Gastroesophageal sphincter (tissue), 4 donors: ENCODE measurements around the gene AP3S2. TPM values are rescaled to one million over a fixed set of nuclear protein-coding genes. Genes with fewer than 3 reads are reported as not detected.

ENCODE experiments used
- ATAC-seq: fragments of 150-250 bp; one replicate; pipeline ENCODE4 v1.9.1; 2016; ENCODE audit warnings: mild to moderate bottlenecking, moderate library complexity
- H3K27ac ChIP-seq, 4 donors: fragments of 200-600 bp; sonication (generic) in 3 of 4; 1 replicate in 3 of 4; 2 replicates in 1 of 4; pipeline ENCODE4 v1.5.1; 2016 to 2019
- H3K27me3 ChIP-seq: fragments of 200-600 bp; sonication (generic); one replicate; pipeline ENCODE4 v1.5.1; 2019
- H3K36me3 ChIP-seq, 2 donors: fragments of 200-600 bp; sonication (generic); one replicate each; pipeline ENCODE4 v1.5.1; 2019; ENCODE audit warnings: control low read depth in 1 of 2
- H3K4me1 ChIP-seq, 3 donors: fragments of 200-600 bp; sonication (generic); 1 replicate in 2 of 3; 2 replicates in 1 of 3; pipeline ENCODE4 v1.5.1; 2016 to 2019; ENCODE audit warnings: control low read depth in 2 of 3
- H3K4me3 ChIP-seq, 2 donors: fragments of 200-600 bp; sonication (generic); one replicate each; pipeline ENCODE4 v1.5.1; 2019; ENCODE audit warnings: mild to moderate bottlenecking in 1 of 2, moderate library complexity in 1 of 2
- H3K9me3 ChIP-seq, 3 donors: fragments of 200-600 bp; sonication (generic); one replicate each; pipeline ENCODE4 v1.5.1; 2017 to 2019; ENCODE audit warnings: control low read depth in 2 of 3
- EP300 ChIP-seq: sonication (generic); formaldehyde crosslinking; IDR thresholded peaks from one replicate; pipeline ENCODE4 v1.6.1; 2017; ENCODE audit warnings: antibody characterized with exemption, mild to moderate bottlenecking
- POLR2A ChIP-seq, 2 donors: fragments of 450-650 bp; IDR thresholded peaks; one replicate each; pipeline ENCODE4 v1.6.1; 2017; ENCODE audit warnings: antibody characterized with exemption in 2 of 2, mild to moderate bottlenecking in 2 of 2, moderate library complexity in 1 of 2
- POLR2AphosphoS5 ChIP-seq: sonication (generic); formaldehyde crosslinking; IDR thresholded peaks from one replicate; pipeline ENCODE4 v1.6.1; 2017; ENCODE audit warnings: antibody characterized with exemption
- whole genome bisulfite sequencing, 2 donors: methylation state at CpG; one replicate each; pipeline ENCODE4 v1.1.5; 2018; ENCODE audit warnings: low coverage in 1 of 2; 5-methylcytosine and 5-hydroxymethylcytosine counted together
- total RNA-seq, 4 donors: library from RNA; depleted of rRNA; stranded (reverse); fragments of >200 nt; gene quantifications; one replicate each; pipeline ENCODE4 v1.1.0, GENCODE V29; 2016
- TF ChIP-seq, protein P1 (sequence below), 4 experiments: fragments of 200-600 bp in 2 of 4; fragments of 450-650 bp in 2 of 4; sonication (generic) in 1 of 4; IDR thresholded peaks; one replicate each; pipeline ENCODE4 v1.5.1; 2017 to 2019; ENCODE audit warnings: antibody characterized with exemption in 4 of 4, mild to moderate bottlenecking in 2 of 4, moderate library complexity in 2 of 4

Gene AP3S2
- total RNA-seq, 4 donors from 2014 or later: 38.9 to 60.2 (median 46.2) TPM

DNA sequence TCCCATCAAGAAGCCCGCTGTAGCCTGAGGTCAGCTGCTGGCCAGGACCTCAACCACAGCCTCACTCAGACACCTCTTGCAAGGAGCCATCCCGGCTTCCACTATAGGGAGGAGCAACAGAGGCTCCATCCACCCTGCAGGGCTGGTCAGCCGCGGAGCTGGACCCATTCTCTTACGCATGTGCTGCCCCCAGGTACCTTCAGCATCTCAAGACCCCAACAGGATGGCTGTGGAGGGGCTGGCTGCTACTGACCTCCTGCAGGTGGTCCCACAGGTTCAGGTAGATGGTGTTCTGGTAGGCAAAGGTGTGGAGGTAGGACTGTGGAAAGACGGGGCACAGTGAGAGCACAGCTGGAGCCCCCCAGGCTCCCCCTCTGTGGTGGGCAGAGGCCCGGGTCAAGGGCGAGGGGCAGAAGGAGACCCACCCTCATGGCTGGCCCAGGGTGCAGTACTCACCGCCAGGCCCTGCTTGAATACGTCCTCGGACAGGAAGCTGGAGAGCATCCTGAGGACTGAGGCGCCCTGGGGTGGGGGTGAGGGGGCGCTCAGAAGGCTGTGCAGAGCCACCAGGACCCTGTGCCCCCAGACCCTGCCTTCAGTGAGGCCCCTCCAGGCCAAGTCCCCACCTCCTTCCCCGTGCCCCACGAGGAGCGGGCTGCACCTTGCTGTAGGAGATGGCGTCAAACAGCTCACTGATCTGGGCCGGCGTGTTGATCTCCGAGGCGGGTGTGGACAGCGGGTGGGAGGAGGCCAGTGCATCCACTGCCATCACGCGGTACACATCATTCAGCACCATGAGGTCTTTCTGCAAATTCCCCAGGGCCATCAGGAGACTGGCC lies 90.6 kb downstream of the AP3S2 start:
- Histone ChIP-seq H3K27me3 (peaks cover 25% of the 10 kb centered on the region), H3K4me3 (no peak overlapping the region), H3K27ac (no peak overlapping the region), H3K9me3 (no peaks in the 10 kb centered on the region), H3K36me3 (no peaks in the 10 kb centered on the region), H3K4me1 (no peaks in the 10 kb centered on the region)
- ATAC-seq: no peak
- WGBS, 2 donors: 91% methylated on average over 7 of the region's 24 CpGs; no CpG with 5 or more reads in 1 of the 2 donors
- TF ChIP-seq, protein P1, sequence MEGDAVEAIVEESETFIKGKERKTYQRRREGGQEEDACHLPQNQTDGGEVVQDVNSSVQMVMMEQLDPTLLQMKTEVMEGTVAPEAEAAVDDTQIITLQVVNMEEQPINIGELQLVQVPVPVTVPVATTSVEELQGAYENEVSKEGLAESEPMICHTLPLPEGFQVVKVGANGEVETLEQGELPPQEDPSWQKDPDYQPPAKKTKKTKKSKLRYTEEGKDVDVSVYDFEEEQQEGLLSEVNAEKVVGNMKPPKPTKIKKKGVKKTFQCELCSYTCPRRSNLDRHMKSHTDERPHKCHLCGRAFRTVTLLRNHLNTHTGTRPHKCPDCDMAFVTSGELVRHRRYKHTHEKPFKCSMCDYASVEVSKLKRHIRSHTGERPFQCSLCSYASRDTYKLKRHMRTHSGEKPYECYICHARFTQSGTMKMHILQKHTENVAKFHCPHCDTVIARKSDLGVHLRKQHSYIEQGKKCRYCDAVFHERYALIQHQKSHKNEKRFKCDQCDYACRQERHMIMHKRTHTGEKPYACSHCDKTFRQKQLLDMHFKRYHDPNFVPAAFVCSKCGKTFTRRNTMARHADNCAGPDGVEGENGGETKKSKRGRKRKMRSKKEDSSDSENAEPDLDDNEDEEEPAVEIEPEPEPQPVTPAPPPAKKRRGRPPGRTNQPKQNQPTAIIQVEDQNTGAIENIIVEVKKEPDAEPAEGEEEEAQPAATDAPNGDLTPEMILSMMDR (IDR thresholded peaks at IDR 0.05): no peak
- TF ChIP-seq POLR2A (IDR thresholded peaks at IDR 0.05) (no peak), EP300 (no peak), POLR2AphosphoS5 (no peak)

DNA sequence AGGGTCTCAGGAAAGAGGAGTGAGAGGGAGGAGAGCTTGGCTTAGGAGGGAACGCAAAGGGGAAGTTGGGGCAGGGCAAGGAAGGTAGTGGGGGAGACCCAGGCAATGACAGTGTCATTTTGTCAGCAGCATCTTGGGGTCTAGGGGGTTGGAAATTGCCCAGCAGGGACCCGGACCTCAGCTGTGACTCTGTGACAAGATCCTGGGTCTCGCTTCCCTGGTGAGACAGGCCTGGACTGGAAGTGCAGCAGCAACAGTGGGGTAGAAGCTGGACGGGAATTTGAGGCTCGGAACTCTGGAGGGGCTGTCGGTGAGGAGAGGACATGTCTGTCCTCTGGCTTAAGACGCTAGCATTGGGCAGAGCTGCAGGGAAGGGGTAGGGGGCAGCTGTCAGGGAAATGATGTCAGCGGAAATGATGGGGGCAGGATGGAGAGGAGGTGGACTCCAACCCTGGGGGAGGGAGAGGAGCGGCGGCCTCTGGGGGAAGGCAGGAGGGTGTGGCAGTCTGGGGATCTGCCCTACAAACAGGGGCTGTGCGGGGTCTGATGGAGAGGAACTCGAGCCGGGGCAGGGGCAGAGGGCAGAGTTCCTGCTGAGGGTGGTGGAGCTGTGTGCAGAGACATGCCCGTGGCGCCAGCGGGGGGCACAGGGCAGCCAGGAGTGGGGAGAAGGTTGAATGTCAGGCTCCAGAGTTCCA lies 91.4 kb downstream of the AP3S2 start:
- Histone ChIP-seq H3K36me3 (no peaks in the 10 kb centered on the region), H3K27ac (no peak overlapping the region), H3K27me3 (peaks cover 25% of the 10 kb centered on the region), H3K4me3 (no peak overlapping the region), H3K9me3 (no peaks in the 10 kb centered on the region), H3K4me1 (no peaks in the 10 kb centered on the region)
- WGBS, 2 donors: 68 to 81% methylated on average over 12 to 15 of the region's 16 CpGs
- TF ChIP-seq POLR2AphosphoS5 (no peak), EP300 (no peak), POLR2A (IDR thresholded peaks at IDR 0.05) (no peak)
- TF ChIP-seq, protein P1 (IDR thresholded peaks at IDR 0.05): no peak
- ATAC-seq: no peak

DNA sequence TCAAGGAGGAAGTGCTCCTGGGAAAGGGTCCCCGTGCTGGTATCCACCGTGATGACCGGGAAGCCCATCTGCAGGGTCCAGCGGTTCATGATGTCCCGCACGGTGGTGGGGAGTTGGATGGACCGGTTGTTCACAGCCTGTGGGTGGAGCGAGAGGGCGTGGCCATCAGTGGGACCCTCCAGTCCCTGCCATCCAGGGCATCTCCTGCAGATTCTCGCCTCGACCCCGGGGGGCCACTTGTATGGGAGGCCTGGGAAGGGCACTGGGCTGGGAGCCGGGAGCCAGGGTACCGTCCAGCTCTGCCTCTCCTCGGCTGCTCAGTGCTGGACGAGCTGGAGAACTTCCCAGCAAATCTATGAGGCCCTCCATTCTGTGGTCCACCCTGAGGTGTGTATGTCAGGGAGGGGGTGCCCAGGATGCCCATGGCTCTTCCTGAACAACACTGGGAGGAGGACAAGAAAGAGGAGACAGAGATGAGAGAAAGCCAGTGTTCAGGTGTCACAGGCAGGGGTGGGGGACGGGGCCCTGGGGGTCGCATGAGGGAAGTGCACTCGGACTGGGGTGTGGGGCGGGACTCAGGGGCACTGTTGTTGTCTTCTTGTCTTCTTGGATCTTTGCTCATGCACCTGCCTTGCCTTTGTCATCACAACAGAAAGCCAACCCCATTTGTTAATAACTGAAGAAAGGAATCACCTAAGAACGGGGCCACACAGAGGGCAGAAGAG lies 92.2 kb downstream of the AP3S2 start:
- ATAC-seq: no peak
- Histone ChIP-seq H3K4me3 (no peak overlapping the region), H3K36me3 (no peaks in the 10 kb centered on the region), H3K4me1 (no peaks in the 10 kb centered on the region), H3K27me3 (peaks cover 25% of the 10 kb centered on the region), H3K27ac (no peak overlapping the region), H3K9me3 (peaks cover 0 to 2% (median 0%) of the 10 kb centered on the region in 3 donors)
- TF ChIP-seq EP300 (no peak), POLR2A (IDR thresholded peaks at IDR 0.05) (no peak), POLR2AphosphoS5 (no peak)
- TF ChIP-seq, protein P1 (IDR thresholded peaks at IDR 0.05): no peak
- 43 to 100% methylated on average over 1 to 2 of the region's 21 CpGs for WGBS, 2 donors

DNA sequence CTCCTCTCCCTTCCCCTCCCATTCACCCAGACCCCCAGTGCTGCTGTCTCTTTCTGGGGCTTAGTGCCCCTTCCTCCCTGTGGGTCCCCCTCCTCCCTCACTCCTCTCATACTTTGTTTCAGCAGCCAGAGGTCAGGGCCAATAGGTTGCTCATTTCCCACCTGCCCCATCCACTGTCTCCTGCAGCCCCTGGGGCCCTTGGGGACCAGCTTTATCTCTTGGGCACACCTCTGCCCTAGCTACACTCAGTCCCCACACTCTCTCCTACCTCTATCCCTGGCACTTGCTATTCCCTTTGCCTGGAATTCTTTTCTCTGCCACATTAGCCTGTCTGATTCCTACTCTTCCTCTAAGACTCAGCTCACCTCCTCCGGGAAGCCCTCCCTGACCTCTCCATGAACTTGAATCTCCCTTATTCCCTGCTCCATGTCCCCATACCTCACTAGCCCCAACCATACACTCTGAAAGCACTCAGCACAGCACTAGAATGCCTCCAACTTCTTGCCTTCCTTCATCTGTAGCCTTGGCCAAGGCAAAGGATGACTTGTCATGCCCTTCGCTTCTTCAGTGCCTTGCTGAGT lies 93.8 kb downstream of the AP3S2 start:
- Histone ChIP-seq H3K4me1 (no peaks in the 10 kb centered on the region), H3K9me3 (peaks cover 0 to 4% (median 2%) of the 10 kb centered on the region in 3 donors), H3K36me3 (no peaks in the 10 kb centered on the region), H3K4me3 (no peak overlapping the region), H3K27ac (no peak overlapping the region), H3K27me3 (peaks cover 25% of the 10 kb centered on the region)
- 69 to 92% methylated on average over 2 of the region's 2 CpGs for WGBS, 2 donors
- TF ChIP-seq EP300: no peak
- TF ChIP-seq, protein P1 (IDR thresholded peaks at IDR 0.05): no peak
- no peak for TF ChIP-seq POLR2A (IDR thresholded peaks at IDR 0.05)
- no peak for TF ChIP-seq POLR2AphosphoS5
- no peak for ATAC-seq
